Endodermal cell (in vitro differentiated cells): ENCODE data around the gene DKK3. TPM values are rescaled to one million over a fixed set of nuclear protein-coding genes. Genes with fewer than 3 reads are reported as not detected.

Experiments
- DNase-seq: peaks from one replicate; pipeline ENCODE4 v3.0.0-alpha.2; 2017
- H3K27ac ChIP-seq: 2 replicates; pipeline ENCODE4 v1.5.1; 2013; ENCODE audit warnings: mild to moderate bottlenecking, low read depth, low read length, moderate library complexity
- H3K27me3 ChIP-seq: 2 replicates; pipeline ENCODE4 v1.6.1; 2013; ENCODE audit warnings: mild to moderate bottlenecking, low read length, moderate library complexity; ENCODE audit not compliant: insufficient read depth, control insufficient read depth, poor library complexity, severe bottlenecking
- H3K36me3 ChIP-seq: 2 replicates; pipeline ENCODE4 v1.7.0; 2013; ENCODE audit warnings: mild to moderate bottlenecking, low read length, moderate library complexity; ENCODE audit not compliant: control insufficient read depth, insufficient read depth
- H3K4me1 ChIP-seq: one replicate; pipeline ENCODE4 v1.7.0; 2013; ENCODE audit warnings: low read length; ENCODE audit not compliant: control insufficient read depth, insufficient read depth
- H3K4me3 ChIP-seq: 2 replicates; pipeline ENCODE4 v1.5.1; 2013; ENCODE audit warnings: mild to moderate bottlenecking, low read length, moderate library complexity
- H3K9ac ChIP-seq: 2 replicates; pipeline ENCODE4 v1.6.1; 2013; ENCODE audit warnings: mild to moderate bottlenecking, low read length, moderate library complexity; ENCODE audit not compliant: poor library complexity, severe bottlenecking; ENCODE audit errors: extremely low read depth
- H3K9me3 ChIP-seq: 2 replicates; pipeline ENCODE4 v1.6.1; 2013; ENCODE audit warnings: mild to moderate bottlenecking, low read length, moderate library complexity; ENCODE audit not compliant: control insufficient read depth
- H3K27ac Mint-ChIP-seq: 2 replicates; pipeline ENCODE4 v1.8.0; 2020; ENCODE audit warnings: mixed read lengths
- H3K27me3 Mint-ChIP-seq: 2 replicates; pipeline ENCODE4 v1.8.0; 2021; ENCODE audit warnings: mild to moderate bottlenecking, mixed read lengths; ENCODE audit not compliant: insufficient read depth
- H3K36me3 Mint-ChIP-seq: 2 replicates; pipeline ENCODE4 v1.8.0; 2020; ENCODE audit warnings: low read depth, mixed read lengths
- H3K4me1 Mint-ChIP-seq: 2 replicates; pipeline ENCODE4 v1.8.0; 2020; ENCODE audit warnings: mixed read lengths
- H3K4me3 Mint-ChIP-seq: 2 replicates; pipeline ENCODE4 v1.8.0; 2020; ENCODE audit warnings: mild to moderate bottlenecking, moderate library complexity, mixed read lengths
- H3K9me3 Mint-ChIP-seq: 2 replicates; pipeline ENCODE4 v1.8.0; 2020; ENCODE audit warnings: mild to moderate bottlenecking, mixed read lengths
- CTCF ChIP-seq: fragments of 200-600 bp; sonication (generic); conservative IDR thresholded peaks from 2 replicates; pipeline ENCODE4 v1.5.0; 2021; ENCODE audit warnings: antibody characterized with exemption, mild to moderate bottlenecking
- WGBS, 2 experiments: methylation state at CpG; one replicate each; pipeline versions ENCODE4 v1.1.5 to v1.1.7; 2013; ENCODE audit warnings: missing lambda C conversion rate in 2 of 2, mixed read lengths in 1 of 2; ENCODE audit not compliant: insufficient coverage in 1 of 2, insufficient read length in 1 of 2; 5-methylcytosine and 5-hydroxymethylcytosine counted together
- total RNA-seq, 2 donors: library from RNA; stranded (reverse); fragmentation: NEBNext Ultra II Directional in 1 of 2; extraction: Animal tissue kit (Norgen Biotek cat#: 25700) in 1 of 2; gene quantifications; 2 replicates in 1 of 2; 3 replicates in 1 of 2; pipeline ENCODE4 v1.2.1, GENCODE V29; 2021

Gene DKK3
- total RNA-seq, 2 donors from 2014 or later: 18.8 to 42.6 TPM

DNA sequence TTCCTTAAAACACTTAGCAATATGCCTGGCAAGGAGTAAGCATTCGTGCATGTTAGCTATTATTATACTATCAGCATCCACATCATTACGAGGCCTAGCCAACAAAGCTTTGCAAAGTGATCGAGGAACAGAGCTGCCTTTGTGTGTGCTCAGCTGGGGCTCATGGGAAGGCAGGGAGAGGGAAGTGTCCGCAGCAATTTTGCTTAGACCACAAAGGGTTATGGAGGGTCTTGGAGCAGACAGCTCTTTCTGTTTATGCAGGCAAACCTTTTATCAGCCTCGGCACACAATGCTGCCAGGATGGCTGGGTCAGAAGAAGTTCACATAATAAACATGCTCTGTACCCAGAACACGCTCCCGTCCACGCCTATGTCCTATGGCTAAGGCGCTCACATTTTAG, 10.9 kb upstream of the DKK3 start:
- H3K4me3 ChIP-seq: no peak overlapping the region
- H3K9ac ChIP-seq: no peak overlapping the region
- TF ChIP-seq CTCF: no peak
- peaks cover 5% of the 10 kb centered on the region for H3K27me3 ChIP-seq
- no peaks in the 10 kb centered on the region for H3K36me3 ChIP-seq
- H3K27ac ChIP-seq: peak overlapping the region; percentile 94
- H3K4me1 ChIP-seq: peaks cover 9% of the 10 kb centered on the region
- 84 to 88% methylated on average over 5 to 9 of the region's 9 CpGs for whole genome bisulfite sequencing, 2 experiments
- Mint-ChIP-seq H3K4me1 (peaks cover 20% of the 10 kb centered on the region), H3K27me3 (peaks cover 33% of the 10 kb centered on the region), H3K27ac (no peak overlapping the region), H3K4me3 (no peak overlapping the region), H3K36me3 (peaks cover 8% of the 10 kb centered on the region), H3K9me3 (peaks cover 28% of the 10 kb centered on the region)
- no peak for DNase-seq
- H3K9me3 ChIP-seq: peaks cover 34% of the 10 kb centered on the region

- H3K27ac Mint-ChIP-seq: no peak overlapping the region
- 85 to 100% methylated on average over 1 to 3 of the region's 3 CpGs for WGBS, 2 experiments
- Histone ChIP-seq H3K27me3 (peaks cover 5% of the 10 kb centered on the region), H3K9me3 (peaks cover 20% of the 10 kb centered on the region), H3K4me1 (peaks cover 9% of the 10 kb centered on the region), H3K27ac (no peak overlapping the region), H3K36me3 (no peaks in the 10 kb centered on the region), H3K9ac (no peak overlapping the region), H3K4me3 (no peak overlapping the region)
- H3K4me1 Mint-ChIP-seq: peaks cover 23% of the 10 kb centered on the region
- peaks cover 4% of the 10 kb centered on the region for H3K36me3 Mint-ChIP-seq
- peaks cover 39% of the 10 kb centered on the region for H3K27me3 Mint-ChIP-seq
- H3K4me3 Mint-ChIP-seq: no peak overlapping the region
- TF ChIP-seq CTCF: no peak
- no peak for DNase-seq
- H3K9me3 Mint-ChIP-seq: peaks cover 14% of the 10 kb centered on the region
Measured at GRCh38 chr11:12017865-12018453, 9.5 kb upstream of the DKK3 start.

GRCh38 chr11:12017243-12017678, 8.8 kb upstream of the DKK3 start:
- Histone ChIP-seq H3K36me3 (no peaks in the 10 kb centered on the region), H3K9ac (no peak overlapping the region), H3K27me3 (peaks cover 5% of the 10 kb centered on the region), H3K4me1 (peaks cover 9% of the 10 kb centered on the region), H3K9me3 (peaks cover 13% of the 10 kb centered on the region), H3K4me3 (no peak overlapping the region), H3K27ac (no peak overlapping the region)
- H3K27ac Mint-ChIP-seq: no peak overlapping the region
- H3K4me3 Mint-ChIP-seq: no peak overlapping the region
- peaks cover 33% of the 10 kb centered on the region for H3K27me3 Mint-ChIP-seq
- H3K9me3 Mint-ChIP-seq: peaks cover 7% of the 10 kb centered on the region
- peaks cover 23% of the 10 kb centered on the region for H3K4me1 Mint-ChIP-seq
- DNase-seq: no peak
- no peak for TF ChIP-seq CTCF
- no peaks in the 10 kb centered on the region for H3K36me3 Mint-ChIP-seq
- WGBS, 2 experiments: 83 to 100% methylated on average over 3 to 5 of the region's 5 CpGs
